DOHH2 (cell line): Measurements from ENCODE around the gene NPLOC4.
A peak's percentile ranks its signal among the peaks of the same experiment; 100 is the strongest.

Experiments
- H3F3A ChIP-seq: fragments of 200-600 bp; sonication (generic), shearing (Covaris generic); 2 replicates; pipeline ENCODE4 v1.6.0; 2016; ENCODE audit warnings: antibody characterized with exemption, mild to moderate bottlenecking; ENCODE audit not compliant: control insufficient read depth, insufficient read depth
- H3K27ac ChIP-seq: fragments of 200-600 bp; sonication (generic); 2 replicates; pipeline ENCODE4 v1.5.1; 2014; ENCODE audit warnings: low read depth, mild to moderate bottlenecking, low read length, moderate library complexity
- H3K27me3 ChIP-seq: fragments of 200-600 bp; sonication (generic); 2 replicates; pipeline ENCODE4 v1.6.1; 2014; ENCODE audit warnings: mild to moderate bottlenecking, low read length, mixed read lengths; ENCODE audit not compliant: control insufficient read depth
- H3K36me3 ChIP-seq: fragments of 200-600 bp; sonication (generic); 2 replicates; pipeline ENCODE4 v1.6.1; 2014; ENCODE audit warnings: mild to moderate bottlenecking, low read length, moderate library complexity, mixed read lengths; ENCODE audit not compliant: control insufficient read depth
- H3K4me1 ChIP-seq: fragments of 200-600 bp; sonication (generic); 2 replicates; pipeline ENCODE4 v1.6.1; 2014; ENCODE audit warnings: mild to moderate bottlenecking, low read length, mixed read lengths; ENCODE audit not compliant: control insufficient read depth
- H3K4me2 ChIP-seq: fragments of 200-600 bp; sonication (generic); 2 replicates; pipeline ENCODE4 v1.6.0; 2014; ENCODE audit warnings: mild to moderate bottlenecking, low read length, moderate library complexity
- H3K4me3 ChIP-seq: fragments of 200-600 bp; sonication (generic); 2 replicates; pipeline ENCODE4 v1.5.1; 2014; ENCODE audit warnings: mild to moderate bottlenecking, low read length, mixed read lengths
- H3K79me2 ChIP-seq: fragments of 200-600 bp; sonication (generic); 2 replicates; pipeline ENCODE4 v1.6.1; 2014; ENCODE audit warnings: mild to moderate bottlenecking, low read length, mixed read lengths; ENCODE audit not compliant: control insufficient read depth
- H3K9me2 ChIP-seq: fragments of 200-600 bp; sonication (generic); replicated peaks from 2 replicates; pipeline ENCODE4 v1.6.1; 2014; ENCODE audit warnings: mild to moderate bottlenecking, low read length, mixed read lengths; ENCODE audit not compliant: control insufficient read depth
- H3K9me3 ChIP-seq: fragments of 200-600 bp; sonication (generic); 2 replicates; pipeline ENCODE4 v1.6.1; 2014; ENCODE audit warnings: antibody characterized with exemption, low read length, mixed read lengths; ENCODE audit not compliant: control insufficient read depth, insufficient read depth
- H4K20me1 ChIP-seq: fragments of 200-600 bp; sonication (generic); 2 replicates; pipeline ENCODE4 v1.6.0; 2014; ENCODE audit warnings: low read depth, mild to moderate bottlenecking, antibody characterized with exemption, low read length, moderate library complexity; ENCODE audit not compliant: control insufficient read depth, insufficient read depth
- CTCF ChIP-seq: fragments of 200-600 bp; sonication (generic); IDR thresholded peaks from one replicate; pipeline ENCODE4 v1.5.1; 2014; ENCODE audit warnings: antibody characterized with exemption, mild to moderate bottlenecking, low read depth, low read length; ENCODE audit not compliant: poor library complexity, severe bottlenecking
- EZH2phosphoT487 ChIP-seq: fragments of 200-600 bp; sonication (generic); IDR thresholded peaks from 2 replicates; pipeline ENCODE4 v1.6.1; 2017; ENCODE audit warnings: borderline replicate concordance, mild to moderate bottlenecking, antibody characterized with exemption, low read length, moderate library complexity, mixed read lengths

The NPLOC4 gene

DNA sequence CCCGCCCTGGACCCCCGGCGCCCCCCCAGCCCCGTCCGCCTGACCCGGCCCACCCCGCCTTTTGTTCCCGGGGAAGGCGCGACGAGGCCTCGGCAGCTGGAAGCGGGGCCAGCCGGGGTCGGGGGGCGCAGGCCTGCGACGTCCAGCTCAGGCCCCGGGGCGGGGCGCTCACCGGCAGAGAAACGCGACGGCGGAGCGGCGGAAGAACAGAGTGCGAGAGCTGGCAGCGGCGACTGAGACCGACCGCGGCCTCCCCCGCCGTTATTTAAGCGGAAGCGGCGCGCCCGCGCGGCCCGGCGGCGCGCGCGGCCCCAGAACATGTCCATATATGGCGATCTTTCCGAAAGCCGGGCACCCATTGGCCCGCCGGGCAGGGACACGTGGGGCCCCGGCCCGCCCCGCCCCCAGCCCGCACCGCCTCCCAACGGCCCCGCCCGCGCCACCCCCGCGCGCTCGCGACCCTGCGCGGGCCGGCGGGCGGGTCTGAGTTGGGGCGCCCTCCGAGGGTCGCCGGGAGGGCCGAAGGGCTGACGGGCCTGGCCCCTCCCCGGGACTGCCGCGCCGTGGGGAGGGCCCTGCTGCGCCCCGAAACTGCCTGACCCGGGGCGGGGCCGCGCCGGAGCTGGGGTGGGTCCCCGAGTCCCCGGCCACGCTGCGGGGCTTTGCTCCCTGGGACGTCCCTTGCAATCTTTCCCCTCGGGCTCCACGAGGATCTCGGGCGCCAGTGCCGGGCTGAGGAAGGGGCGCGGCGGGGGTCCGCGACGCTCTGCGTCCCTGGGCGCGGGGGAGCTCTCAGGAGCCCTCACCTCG, 124.1 kb downstream of the NPLOC4 start, which contains the start of gene ACTG1:
TSS of gene ACTG1 (minus strand) at position 238 of the 810 bp plus-strand sequence. CDS start 445 bp downstream, outside the sequence.
- TF ChIP-seq EZH2phosphoT487 = no peak
- TF ChIP-seq CTCF = no peak
- Histone ChIP-seq H3K4me2 (peak within 1 kb of the TSS; percentile 91), H3K79me2 (peaks cover 64% of the 10 kb centered on the region), H3K4me1 (peaks cover 63% of the 10 kb centered on the region), H3K27me3 (no peaks in the 10 kb centered on the region), H3K9me2 (no peaks in the 10 kb centered on the region), H4K20me1 (peaks cover 31% of the 10 kb centered on the region), H3F3A (peaks cover 77% of the 10 kb centered on the region), H3K27ac (peak within 1 kb of the TSS; percentile 93), H3K4me3 (peak within 1 kb of the TSS; percentile 93), H3K9me3 (no peaks in the 10 kb centered on the region), H3K36me3 (peaks cover 52% of the 10 kb centered on the region)

GRCh38 chr17:81511804-81512561, 124.9 kb downstream of the NPLOC4 start:
- peaks cover 60% of the 10 kb centered on the region for H3K79me2 ChIP-seq

DNA sequence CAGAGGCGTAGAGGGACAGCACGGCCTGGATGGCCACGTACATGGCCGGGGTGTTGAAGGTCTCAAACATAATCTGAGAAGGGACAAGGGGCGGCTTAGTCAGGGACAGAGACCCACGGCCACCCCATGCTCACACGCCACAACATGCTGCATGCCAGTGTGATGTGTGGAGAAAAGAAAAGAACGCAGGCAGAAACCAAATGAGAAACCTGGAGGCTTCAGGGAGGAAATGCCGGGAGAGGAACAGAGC, 125.4 kb downstream of the NPLOC4 start:
- peak overlapping the region; percentile 85 for H3K27ac ChIP-seq

More at GRCh38 chr17:81511804-81512561, 124.9 kb downstream of the NPLOC4 start:
- Histone ChIP-seq H3K9me3 (no peaks in the 10 kb centered on the region), H3K4me3 (peak overlapping the region; percentile 93), H3K36me3 (peaks cover 52% of the 10 kb centered on the region), H3F3A (peaks cover 79% of the 10 kb centered on the region), H3K27ac (peak overlapping the region; percentile 85), H3K9me2 (no peaks in the 10 kb centered on the region), H3K4me1 (peaks cover 56% of the 10 kb centered on the region), H3K27me3 (no peaks in the 10 kb centered on the region), H4K20me1 (peaks cover 31% of the 10 kb centered on the region), H3K4me2 (peak overlapping the region; percentile 91)
- no peak for TF ChIP-seq CTCF
- TF ChIP-seq EZH2phosphoT487 = no peak

More for the DNA sequence above, 125.4 kb downstream of the NPLOC4 start:
- no peak for TF ChIP-seq EZH2phosphoT487
- no peak for TF ChIP-seq CTCF
- Histone ChIP-seq H3F3A (peaks cover 75% of the 10 kb centered on the region), H3K36me3 (peaks cover 48% of the 10 kb centered on the region), H3K4me2 (peak overlapping the region; percentile 91), H3K27me3 (no peaks in the 10 kb centered on the region), H3K4me1 (peaks cover 50% of the 10 kb centered on the region), H3K4me3 (peak overlapping the region; percentile 93), H3K79me2 (peaks cover 55% of the 10 kb centered on the region), H4K20me1 (peaks cover 31% of the 10 kb centered on the region), H3K9me3 (no peaks in the 10 kb centered on the region), H3K9me2 (no peaks in the 10 kb centered on the region)
